ENCODE data around the gene SLC35F3.

- TF ChIP-seq CTCF (IDR thresholded peaks at IDR 0.05; ENCODE audit: insufficient read depth, low read depth, low read length): no peak
- no peak for TF ChIP-seq EZH2 (IDR thresholded peaks at IDR 0.05; ENCODE audit: insufficient read depth, low read length)
Observed at GRCh38 chr1:233907151-233907550, 2.7 kb downstream of the SLC35F3 start.

All from astrocyte (in vitro differentiated cells and primary cell).